DND-41 (cell line): ENCODE data around the gene TFDP2.

Source experiments
- ATAC-seq: fragments of 200-7000 bp; cut with Tn5 transposase; 3 replicates; pipeline ENCODE4 v1.9.1; 2021; ENCODE audit warnings: low read depth; ENCODE audit not compliant: insufficient read depth
- DNase-seq: peaks from one replicate; pipeline ENCODE4 v3.0.0-alpha.2; 2020
- H2AFZ ChIP-seq: 2 replicates; pipeline ENCODE4 v1.6.0; 2012; ENCODE audit warnings: low read depth, low read length
- H3K27ac ChIP-seq: 2 replicates; pipeline ENCODE4 v1.5.1; 2012; ENCODE audit warnings: low read length, inconsistent platforms
- H3K27me3 ChIP-seq: fragments of 200-600 bp; sonication (generic); 2 replicates; pipeline ENCODE4 v1.6.0; 2012; ENCODE audit warnings: low read length, mild to moderate bottlenecking, inconsistent platforms; ENCODE audit not compliant: insufficient read depth, poor library complexity
- H3K36me3 ChIP-seq: 2 replicates; pipeline ENCODE4 v1.5.1; 2012; ENCODE audit warnings: low read length, inconsistent platforms; ENCODE audit not compliant: insufficient read depth
- H3K4me1 ChIP-seq: 2 replicates; pipeline ENCODE4 v1.5.1; 2012; ENCODE audit warnings: mild to moderate bottlenecking, low read length; ENCODE audit not compliant: insufficient read depth
- H3K4me2 ChIP-seq: 2 replicates; pipeline ENCODE4 v1.6.0; 2012; ENCODE audit warnings: mild to moderate bottlenecking, moderate library complexity, low read length, inconsistent platforms; ENCODE audit not compliant: insufficient read depth
- H3K4me3 ChIP-seq, 2 experiments: fragments of 200-600 bp in 1 of 2; shearing (Covaris generic) in 1 of 2; 2 replicates each; pipeline ENCODE4 v1.5.1; 2012 to 2016; ENCODE audit warnings: inconsistent platforms in 2 of 2, low read length in 2 of 2, mild to moderate bottlenecking in 2 of 2, low read depth in 1 of 2, moderate library complexity in 1 of 2
- H3K79me2 ChIP-seq: 2 replicates; pipeline ENCODE4 v1.6.0; 2012; ENCODE audit warnings: low read length, inconsistent platforms; ENCODE audit not compliant: insufficient read depth
- H3K9ac ChIP-seq: 2 replicates; pipeline ENCODE4 v1.6.0; 2012; ENCODE audit warnings: low read depth, mild to moderate bottlenecking, inconsistent platforms, low read length, moderate library complexity
- H3K9me3 ChIP-seq: 2 replicates; pipeline ENCODE4 v1.5.1; 2012; ENCODE audit warnings: low read length, moderate library complexity, mild to moderate bottlenecking, inconsistent platforms; ENCODE audit not compliant: insufficient read depth, severe bottlenecking
- H4K20me1 ChIP-seq: 2 replicates; pipeline ENCODE4 v1.6.0; 2012; ENCODE audit warnings: low read length; ENCODE audit not compliant: insufficient read depth
- CTCF ChIP-seq: IDR thresholded peaks from 2 replicates; pipeline ENCODE4 v1.5.1; 2012; ENCODE audit warnings: borderline replicate concordance, low read length, moderate library complexity, mild to moderate bottlenecking; ENCODE audit not compliant: poor library complexity, severe bottlenecking; ENCODE audit errors: extremely low read depth
- EZH2 ChIP-seq: IDR thresholded peaks from 3 replicates; pipeline ENCODE4 v1.6.1; 2012; ENCODE audit warnings: borderline replicate concordance, low read depth, mild to moderate bottlenecking, moderate library complexity, low read length, inconsistent platforms; ENCODE audit not compliant: severe bottlenecking

TFDP2 gene

GRCh38 chr3:142051351-142051750 lies 98.0 kb downstream of the TFDP2 start:
- H3K9me3 ChIP-seq: no peaks in the 10 kb centered on the region
- H4K20me1 ChIP-seq: no peaks in the 10 kb centered on the region
- no peak overlapping the region for H3K4me3 ChIP-seq
- ATAC-seq (no peak), DNase-seq (no peak)
- H3K27ac ChIP-seq: no peak overlapping the region
- no peak overlapping the region for H3K9ac ChIP-seq
- H2AFZ ChIP-seq: no peak overlapping the region
- no peaks in the 10 kb centered on the region for H3K27me3 ChIP-seq
- H3K79me2 ChIP-seq: peaks cover 7% of the 10 kb centered on the region; the same call in 1 of the 2 replicates
- H3K36me3 ChIP-seq: peaks cover 10% of the 10 kb centered on the region; the same call in 1 of the 2 replicates
- no peak for TF ChIP-seq CTCF
- no peak for TF ChIP-seq EZH2
- no peaks in the 10 kb centered on the region for H3K4me1 ChIP-seq
- no peak overlapping the region for H3K4me2 ChIP-seq

GRCh38 chr3:142047021-142047369 lies 102.3 kb downstream of the TFDP2 start:
- no peak overlapping the region for H3K9ac ChIP-seq
- DNase-seq: no peak

GRCh38 chr3:142046320-142047020 lies 102.9 kb downstream of the TFDP2 start:
- TF ChIP-seq CTCF (no peak), EZH2 (no peak)
- no peaks in the 10 kb centered on the region for H3K9me3 ChIP-seq
- no peak overlapping the region for H3K4me2 ChIP-seq
- peak; percentile 45; the same call in 1 of the 3 replicates for ATAC-seq
- no peaks in the 10 kb centered on the region for H3K27me3 ChIP-seq
- peaks cover 7% of the 10 kb centered on the region; the same call in 1 of the 2 replicates for H3K36me3 ChIP-seq
- H3K27ac ChIP-seq: 0 out of 2 replicates have a peak overlapping the region, but pooled peaks have one; percentile 14
- no peaks in the 10 kb centered on the region for H4K20me1 ChIP-seq
- H3K4me3 ChIP-seq: no peak overlapping the region
- peaks cover 2% of the 10 kb centered on the region; the same call in 1 of the 2 replicates for H3K4me1 ChIP-seq
- H3K79me2 ChIP-seq: peaks cover 2% of the 10 kb centered on the region; the same call in 1 of the 2 replicates
- no peak overlapping the region for H2AFZ ChIP-seq
- DNase-seq: no peak
- H3K9ac ChIP-seq: no peak overlapping the region

More at GRCh38 chr3:142047021-142047369, 102.3 kb downstream of the TFDP2 start:
- Histone ChIP-seq H3K4me2 (no peak overlapping the region), H2AFZ (no peak overlapping the region), H3K4me1 (no peaks in the 10 kb centered on the region), H4K20me1 (no peaks in the 10 kb centered on the region), H3K9me3 (no peaks in the 10 kb centered on the region), H3K4me3 (no peak overlapping the region), H3K27ac (no peak overlapping the region), H3K27me3 (no peaks in the 10 kb centered on the region), H3K36me3 (peaks cover 7% of the 10 kb centered on the region; the same call in 1 of the 2 replicates), H3K79me2 (peaks cover 2% of the 10 kb centered on the region; the same call in 1 of the 2 replicates)
- TF ChIP-seq EZH2 (no peak), CTCF (no peak)
- ATAC-seq: no peak
